EH (cell line): ENCODE measurements around the gene PTTG1IP.
"Not testable (repeated sequence)": the region's sequence is repeated elsewhere in the genome, so short reads cannot be mapped to it uniquely, and the experiment has no call there.

Source experiments
- DNase-seq: peaks from one replicate; pipeline ENCODE4 v3.0.0-alpha.2; 2015; ENCODE audit warnings: low read depth

PTTG1IP gene

GRCh38 chr21:44873356-44874239 is at the start of gene PTTG1IP:
TSS of gene PTTG1IP (minus strand) at chr21:44873690. CDS start at chr21:44873616, 74 bp downstream.
- peak; percentile 97 for DNase-seq

GRCh38 chr21:44921928-44922327 is 48.4 kb upstream of the PTTG1IP start:
- DNase-seq: no peak

GRCh38 chr21:44920694-44921604 is 47.5 kb upstream of the PTTG1IP start, which contains the start of gene ITGB2:
TSS of gene ITGB2 (minus strand) at chr21:44920899. CDS start at chr21:44910782, 10,117 bp downstream.
- no peak for DNase-seq

GRCh38 chr21:44919913-44920693 is 46.6 kb upstream of the PTTG1IP start:
- no peak for DNase-seq

GRCh38 chr21:44919111-44919912 is 45.8 kb upstream of the PTTG1IP start:
- no peak for DNase-seq

- no peak for DNase-seq
These were observed 45.1 kb upstream of the PTTG1IP start for GRCh38 chr21:44918581-44919033.

GRCh38 chr21:44918107-44918470 is 44.6 kb upstream of the PTTG1IP start:
- no peak for DNase-seq

GRCh38 chr21:44917446-44918106 is 44.1 kb upstream of the PTTG1IP start:
- no peak for DNase-seq

- no peak for DNase-seq
These were observed 43.5 kb upstream of the PTTG1IP start for GRCh38 chr21:44916965-44917364.

GRCh38 chr21:44914176-44914874 is 40.8 kb upstream of the PTTG1IP start:
- DNase-seq: no peak

GRCh38 chr21:44913425-44914175 is 40.1 kb upstream of the PTTG1IP start:
- DNase-seq: no peak

GRCh38 chr21:44912506-44913412 is 39.3 kb upstream of the PTTG1IP start:
- not testable (repeated sequence) for DNase-seq

GRCh38 chr21:44912158-44912473 is 38.6 kb upstream of the PTTG1IP start:
- no peak for DNase-seq

GRCh38 chr21:44911384-44912157 is 38.1 kb upstream of the PTTG1IP start:
- no peak for DNase-seq

- DNase-seq: no peak
These were observed 37.5 kb upstream of the PTTG1IP start for GRCh38 chr21:44911068-44911383.

- DNase-seq: no peak
These were observed 37.0 kb upstream of the PTTG1IP start for GRCh38 chr21:44910229-44911067.

- no peak for DNase-seq
These were observed 36.2 kb upstream of the PTTG1IP start for GRCh38 chr21:44909719-44910118.
